ENCODE results near the gene RGPD4. TPM values are rescaled to one million over a fixed set of nuclear protein-coding genes. Genes with fewer than 3 reads are reported as not detected.
"Not testable (repeated sequence)": the region's sequence is repeated elsewhere in the genome, so short reads cannot be mapped to it uniquely, and the experiment has no call there.

Gene RGPD4
- total RNA-seq, 1 donor from 2014 or later, result not detected

DNA sequence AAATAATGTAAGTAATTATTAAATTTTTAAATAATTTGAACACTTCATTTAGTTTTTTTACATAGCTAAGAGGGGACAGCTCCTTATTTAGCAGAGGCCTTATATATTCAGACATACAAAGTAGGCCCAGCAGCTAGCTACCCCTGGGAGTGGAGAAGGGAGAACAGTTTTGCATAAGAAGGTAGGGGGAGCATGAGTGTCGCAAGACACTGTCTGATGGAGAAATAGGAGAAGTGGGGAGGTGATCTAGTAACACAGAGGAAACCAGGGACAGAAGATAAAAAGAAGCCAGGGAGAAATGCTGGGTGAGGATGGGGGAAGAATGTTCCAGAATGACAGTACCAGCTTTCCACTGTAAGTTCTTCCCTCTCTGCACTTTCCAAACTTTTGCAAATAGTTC lies 16.0 kb upstream of the RGPD4 start:
- Histone ChIP-seq H3K36me3 (ENCODE audit: control insufficient read depth in 3 of 3, insufficient read depth in 3 of 3, low read length in 3 of 3) (no peaks in the 10 kb centered on the region), H3K9me3 (ENCODE audit: control insufficient read depth in 3 of 3, low read length in 3 of 3) (no peaks in the 10 kb centered on the region), H3K27ac (ENCODE audit: low read depth, low read length) (no peak overlapping the region), H3K9ac (ENCODE audit: low read depth in 1 of 3, low read length in 3 of 3) (no peak overlapping the region), H3K27me3 (ENCODE audit: control insufficient read depth in 3 of 3, insufficient read depth in 3 of 3, low read length in 3 of 3) (no peaks in the 10 kb centered on the region), H3K4me1 (ENCODE audit: control insufficient read depth in 3 of 3, insufficient read depth in 3 of 3, low read length in 3 of 3) (peaks cover 0 to 9% (median 7%) of the 10 kb centered on the region in 3 donors), H3K4me3 (ENCODE audit: low read length in 3 of 3) (no peak overlapping the region)

- H3K36me3 ChIP-seq (ENCODE audit: control insufficient read depth in 3 of 3, insufficient read depth in 3 of 3, low read length in 3 of 3), result no peaks in the 10 kb centered on the region
- H3K9me3 ChIP-seq (ENCODE audit: control insufficient read depth in 3 of 3, low read length in 3 of 3), result no peaks in the 10 kb centered on the region
- no peaks in the 10 kb centered on the region for H3K27me3 ChIP-seq (ENCODE audit: control insufficient read depth in 3 of 3, insufficient read depth in 3 of 3, low read length in 3 of 3)
- H3K4me1 ChIP-seq (ENCODE audit: control insufficient read depth in 3 of 3, insufficient read depth in 3 of 3, low read length in 3 of 3), result peaks cover 0 to 9% (median 7%) of the 10 kb centered on the region in 3 donors
- H3K27ac ChIP-seq (ENCODE audit: low read depth, low read length), result no peak overlapping the region
- no peak overlapping the region for H3K9ac ChIP-seq (ENCODE audit: low read depth in 1 of 3, low read length in 3 of 3)
- H3K4me3 ChIP-seq (ENCODE audit: low read length in 3 of 3), result no peak overlapping the region
These were observed 15.3 kb upstream of the RGPD4 start for GRCh38 chr2:107811411-107811810.

DNA sequence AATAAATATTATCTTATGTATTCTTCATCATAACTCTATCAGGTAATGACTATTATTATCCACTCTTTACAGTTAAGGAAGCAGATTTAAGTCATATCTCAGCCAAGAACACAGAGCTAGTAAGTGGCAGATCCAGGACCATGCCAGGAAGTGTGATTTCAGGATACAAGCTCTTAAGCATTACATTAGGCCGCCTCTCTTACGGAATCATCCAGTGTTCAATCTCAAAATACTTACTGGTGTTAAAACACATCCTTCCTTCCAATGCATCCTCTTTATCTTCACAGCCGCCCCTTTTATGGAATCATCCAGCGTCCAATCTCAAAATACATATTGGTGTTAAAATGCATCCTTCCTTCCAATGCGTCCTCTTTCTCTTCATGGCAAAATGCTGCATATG lies 14.7 kb upstream of the RGPD4 start:
- no peak overlapping the region for H3K9ac ChIP-seq (ENCODE audit: low read depth in 1 of 3, low read length in 3 of 3)
- H3K4me3 ChIP-seq (ENCODE audit: low read length in 3 of 3), result no peak overlapping the region
- H3K27me3 ChIP-seq (ENCODE audit: control insufficient read depth in 3 of 3, insufficient read depth in 3 of 3, low read length in 3 of 3), result no peaks in the 10 kb centered on the region
- no peaks in the 10 kb centered on the region for H3K9me3 ChIP-seq (ENCODE audit: control insufficient read depth in 3 of 3, low read length in 3 of 3)
- H3K27ac ChIP-seq (ENCODE audit: low read depth, low read length), result no peak overlapping the region
- H3K36me3 ChIP-seq (ENCODE audit: control insufficient read depth in 3 of 3, insufficient read depth in 3 of 3, low read length in 3 of 3), result no peaks in the 10 kb centered on the region
- H3K4me1 ChIP-seq (ENCODE audit: control insufficient read depth in 3 of 3, insufficient read depth in 3 of 3, low read length in 3 of 3), result peaks cover 0 to 9% (median 7%) of the 10 kb centered on the region in 3 donors

- Histone ChIP-seq H3K9ac (ENCODE audit: low read depth in 1 of 3, low read length in 3 of 3) (no peak overlapping the region), H3K27ac (ENCODE audit: low read depth, low read length) (no peak overlapping the region), H3K9me3 (ENCODE audit: control insufficient read depth in 3 of 3, low read length in 3 of 3) (no peaks in the 10 kb centered on the region), H3K4me3 (ENCODE audit: low read length in 3 of 3) (no peak overlapping the region), H3K36me3 (ENCODE audit: control insufficient read depth in 3 of 3, insufficient read depth in 3 of 3, low read length in 3 of 3) (no peaks in the 10 kb centered on the region), H3K4me1 (ENCODE audit: control insufficient read depth in 3 of 3, insufficient read depth in 3 of 3, low read length in 3 of 3) (peaks cover 0 to 2% (median 0%) of the 10 kb centered on the region in 3 donors), H3K27me3 (ENCODE audit: control insufficient read depth in 3 of 3, insufficient read depth in 3 of 3, low read length in 3 of 3) (no peaks in the 10 kb centered on the region)
These were observed 9.3 kb upstream of the RGPD4 start for GRCh38 chr2:107817378-107817777.

- Histone ChIP-seq H3K27ac (ENCODE audit: low read depth, low read length) (no peak overlapping the region), H3K4me1 (ENCODE audit: control insufficient read depth in 3 of 3, insufficient read depth in 3 of 3, low read length in 3 of 3) (peaks cover 0 to 2% (median 0%) of the 10 kb centered on the region in 3 donors), H3K36me3 (ENCODE audit: control insufficient read depth in 3 of 3, insufficient read depth in 3 of 3, low read length in 3 of 3) (no peaks in the 10 kb centered on the region), H3K9me3 (ENCODE audit: control insufficient read depth in 3 of 3, low read length in 3 of 3) (no peaks in the 10 kb centered on the region), H3K27me3 (ENCODE audit: control insufficient read depth in 3 of 3, insufficient read depth in 3 of 3, low read length in 3 of 3) (no peaks in the 10 kb centered on the region), H3K4me3 (ENCODE audit: low read length in 3 of 3) (no peak overlapping the region), H3K9ac (ENCODE audit: low read depth in 1 of 3, low read length in 3 of 3) (no peak overlapping the region)
These were observed 4.4 kb upstream of the RGPD4 start for GRCh38 chr2:107822302-107822701.

DNA sequence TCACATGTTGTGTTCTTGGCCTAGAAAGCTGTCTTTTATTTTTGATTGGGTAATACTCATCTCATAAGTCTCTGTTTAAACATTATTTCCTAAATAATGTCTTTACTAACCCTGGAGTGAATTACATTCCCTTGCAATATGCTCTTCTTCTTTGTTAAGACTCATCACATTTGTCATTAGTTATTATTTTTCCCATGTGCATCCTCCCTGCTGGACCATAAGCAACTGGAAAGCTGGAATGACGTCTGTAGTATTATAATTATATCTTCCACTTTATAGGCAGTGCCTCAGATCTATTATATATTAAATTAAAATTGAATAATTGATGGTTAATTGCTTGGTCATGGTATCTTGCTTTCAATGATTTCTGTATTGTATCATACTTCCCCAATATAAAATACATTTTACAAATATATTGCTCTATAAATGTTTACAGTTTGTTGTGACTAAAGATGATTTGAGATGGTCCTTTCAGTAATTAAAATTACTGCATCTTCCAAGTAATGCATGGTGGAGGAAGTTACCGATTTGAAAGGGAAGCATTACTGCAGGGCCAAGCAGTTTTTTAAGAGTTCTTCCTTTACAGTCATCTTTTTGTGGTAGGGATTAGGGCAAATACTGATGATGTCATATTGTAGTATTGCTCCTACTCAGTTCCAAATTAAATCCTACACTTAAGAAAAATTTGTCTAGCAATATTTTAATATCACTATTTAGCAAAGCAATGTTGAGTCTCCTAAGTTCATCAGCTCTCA lies 2.1 kb upstream of the RGPD4 start:
- Histone ChIP-seq H3K9ac (ENCODE audit: low read depth in 1 of 3, low read length in 3 of 3) (no peak overlapping the region), H3K4me1 (ENCODE audit: control insufficient read depth in 3 of 3, insufficient read depth in 3 of 3, low read length in 3 of 3) (no peaks in the 10 kb centered on the region), H3K4me3 (ENCODE audit: low read length in 3 of 3) (no peak overlapping the region), H3K27ac (ENCODE audit: low read depth, low read length) (no peak overlapping the region), H3K27me3 (ENCODE audit: control insufficient read depth in 3 of 3, insufficient read depth in 3 of 3, low read length in 3 of 3) (no peaks in the 10 kb centered on the region), H3K9me3 (ENCODE audit: control insufficient read depth in 3 of 3, low read length in 3 of 3) (no peaks in the 10 kb centered on the region), H3K36me3 (ENCODE audit: control insufficient read depth in 3 of 3, insufficient read depth in 3 of 3, low read length in 3 of 3) (no peaks in the 10 kb centered on the region)

GRCh38 chr2:107825206-107825563 lies 1.5 kb upstream of the RGPD4 start:
- no peaks in the 10 kb centered on the region for H3K36me3 ChIP-seq (ENCODE audit: control insufficient read depth in 3 of 3, insufficient read depth in 3 of 3, low read length in 3 of 3)
- no peak overlapping the region for H3K4me3 ChIP-seq (ENCODE audit: low read length in 3 of 3)
- H3K9ac ChIP-seq (ENCODE audit: low read depth in 1 of 3, low read length in 3 of 3), result no peak overlapping the region
- H3K27ac ChIP-seq (ENCODE audit: low read depth, low read length), result no peak overlapping the region
- no peaks in the 10 kb centered on the region for H3K4me1 ChIP-seq (ENCODE audit: control insufficient read depth in 3 of 3, insufficient read depth in 3 of 3, low read length in 3 of 3)
- no peaks in the 10 kb centered on the region for H3K9me3 ChIP-seq (ENCODE audit: control insufficient read depth in 3 of 3, low read length in 3 of 3)
- no peaks in the 10 kb centered on the region for H3K27me3 ChIP-seq (ENCODE audit: control insufficient read depth in 3 of 3, insufficient read depth in 3 of 3, low read length in 3 of 3)

DNA sequence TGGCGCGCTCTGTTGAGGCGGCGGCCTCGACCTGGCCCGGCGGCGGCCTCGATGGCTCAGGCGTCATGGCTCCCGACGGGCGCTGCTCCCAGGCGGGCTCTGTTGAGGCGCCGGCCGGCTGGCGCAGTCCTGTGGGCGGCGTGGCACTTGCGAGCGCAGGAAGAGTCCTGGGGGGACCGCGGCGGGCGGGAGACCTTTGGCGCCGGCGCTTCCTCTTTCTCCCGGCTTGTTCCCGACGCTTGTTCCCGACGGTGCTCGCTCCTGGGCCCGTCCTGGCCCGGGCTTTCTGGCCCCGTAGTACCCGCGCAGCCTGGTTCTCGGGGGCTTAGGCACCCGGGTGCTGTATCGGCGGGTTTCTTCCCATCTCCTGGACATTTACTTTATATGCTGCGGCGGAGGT lies 2.8 kb downstream of the RGPD4 start:
- not testable (repeated sequence) for H3K27me3 ChIP-seq (ENCODE audit: control insufficient read depth in 3 of 3, insufficient read depth in 3 of 3, low read length in 3 of 3); H3K9me3 ChIP-seq (ENCODE audit: control insufficient read depth in 3 of 3, low read length in 3 of 3); H3K36me3 ChIP-seq (ENCODE audit: control insufficient read depth in 3 of 3, insufficient read depth in 3 of 3, low read length in 3 of 3); H3K4me3 ChIP-seq (ENCODE audit: low read length in 3 of 3); H3K9ac ChIP-seq (ENCODE audit: low read depth in 1 of 3, low read length in 3 of 3); H3K4me1 ChIP-seq (ENCODE audit: control insufficient read depth in 3 of 3, insufficient read depth in 3 of 3, low read length in 3 of 3); H3K27ac ChIP-seq (ENCODE audit: low read depth, low read length)

DNA sequence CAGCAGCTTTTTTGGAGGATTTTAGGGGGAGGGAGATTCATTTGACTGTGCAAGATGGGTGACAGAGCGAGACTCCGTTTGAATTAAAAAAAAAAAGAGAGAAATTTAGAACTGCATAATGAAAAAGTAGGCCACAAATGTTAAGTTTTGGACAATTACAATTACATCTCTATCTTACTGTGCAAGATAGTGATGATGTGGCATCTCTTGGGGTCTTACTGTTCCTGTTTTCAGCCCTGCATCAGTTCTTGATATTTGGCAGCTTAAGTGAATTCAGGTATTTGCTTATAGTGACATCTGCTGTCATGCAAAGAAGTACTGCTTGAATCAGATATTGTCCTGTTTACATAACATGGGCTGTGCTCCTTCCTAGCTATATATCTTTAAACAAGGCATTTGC lies 6.5 kb downstream of the RGPD4 start:
- H3K4me3 ChIP-seq (ENCODE audit: low read length in 3 of 3); H3K27me3 ChIP-seq (ENCODE audit: control insufficient read depth in 3 of 3, insufficient read depth in 3 of 3, low read length in 3 of 3); H3K4me1 ChIP-seq (ENCODE audit: control insufficient read depth in 3 of 3, insufficient read depth in 3 of 3, low read length in 3 of 3); H3K27ac ChIP-seq (ENCODE audit: low read depth, low read length); H3K36me3 ChIP-seq (ENCODE audit: control insufficient read depth in 3 of 3, insufficient read depth in 3 of 3, low read length in 3 of 3); H3K9ac ChIP-seq (ENCODE audit: low read depth in 1 of 3, low read length in 3 of 3); H3K9me3 ChIP-seq (ENCODE audit: control insufficient read depth in 3 of 3, low read length in 3 of 3): not testable (repeated sequence)

DNA sequence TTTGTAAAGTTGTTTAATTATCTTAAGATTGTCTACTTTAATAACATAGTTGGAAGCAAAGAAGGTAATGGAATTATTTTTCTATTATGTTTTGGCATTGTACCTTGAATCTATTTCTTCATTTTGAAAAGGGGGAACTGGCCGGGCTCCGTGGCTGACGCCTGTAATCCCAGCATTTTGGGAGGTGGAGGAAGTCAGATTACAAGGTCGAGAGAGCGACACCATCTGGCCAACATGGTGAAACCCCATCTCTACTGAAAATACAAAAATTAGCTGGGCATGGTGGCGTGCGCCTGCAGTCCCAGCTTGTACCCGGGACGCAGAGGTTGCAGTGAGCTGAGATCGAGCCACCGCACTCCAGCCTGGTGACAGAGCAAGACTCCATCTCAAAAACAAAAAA lies 6.9 kb downstream of the RGPD4 start:
- H3K27ac ChIP-seq (ENCODE audit: low read depth, low read length); H3K36me3 ChIP-seq (ENCODE audit: control insufficient read depth in 3 of 3, insufficient read depth in 3 of 3, low read length in 3 of 3); H3K27me3 ChIP-seq (ENCODE audit: control insufficient read depth in 3 of 3, insufficient read depth in 3 of 3, low read length in 3 of 3); H3K9me3 ChIP-seq (ENCODE audit: control insufficient read depth in 3 of 3, low read length in 3 of 3); H3K4me1 ChIP-seq (ENCODE audit: control insufficient read depth in 3 of 3, insufficient read depth in 3 of 3, low read length in 3 of 3); H3K9ac ChIP-seq (ENCODE audit: low read depth in 1 of 3, low read length in 3 of 3); H3K4me3 ChIP-seq (ENCODE audit: low read length in 3 of 3): not testable (repeated sequence)

All from skeletal muscle tissue (tissue), 4 donors.